Neural cell (in vitro differentiated cells): ENCODE results near the gene OVOL3.

ENCODE experiments used
- CTCF ChIP-seq: fragments of 450-650 bp; IDR thresholded peaks from 2 replicates; pipeline ENCODE4 v1.5.1; 2014; ENCODE audit warnings: antibody characterized with exemption, mild to moderate bottlenecking, moderate library complexity; ENCODE audit not compliant: poor library complexity, severe bottlenecking
- EZH2 ChIP-seq: fragments of 200-600, 300-800 bp; shearing (Covaris generic), sonication (generic); IDR thresholded peaks from 2 replicates; pipeline ENCODE4 v1.6.1; 2014; ENCODE audit warnings: antibody characterized with exemption, low read length, borderline replicate concordance, mild to moderate bottlenecking; ENCODE audit not compliant: insufficient read depth, poor library complexity, severe bottlenecking
- POLR2AphosphoS5 ChIP-seq: IDR thresholded peaks from 2 replicates; pipeline ENCODE4 v1.6.1; 2012
- RAD21 ChIP-seq: fragments of 450-650 bp; conservative IDR thresholded peaks from 2 replicates; pipeline ENCODE4 v1.6.1; 2014; ENCODE audit warnings: antibody characterized with exemption, mild to moderate bottlenecking, moderate library complexity
- SMC3 ChIP-seq: fragments of 450-650 bp; conservative IDR thresholded peaks from 2 replicates; pipeline ENCODE4 v1.6.1; 2014; ENCODE audit warnings: antibody characterized with exemption, mild to moderate bottlenecking, moderate library complexity; ENCODE audit not compliant: poor library complexity
- TF ChIP-seq, protein P1 (sequence below): IDR thresholded peaks from 2 replicates; pipeline ENCODE4 v1.6.1; 2012; ENCODE audit warnings: borderline replicate concordance

- TF ChIP-seq EZH2 (no peak), POLR2AphosphoS5 (no peak), CTCF (no peak), RAD21 (no peak), SMC3 (no peak)
- TF ChIP-seq, protein P1, sequence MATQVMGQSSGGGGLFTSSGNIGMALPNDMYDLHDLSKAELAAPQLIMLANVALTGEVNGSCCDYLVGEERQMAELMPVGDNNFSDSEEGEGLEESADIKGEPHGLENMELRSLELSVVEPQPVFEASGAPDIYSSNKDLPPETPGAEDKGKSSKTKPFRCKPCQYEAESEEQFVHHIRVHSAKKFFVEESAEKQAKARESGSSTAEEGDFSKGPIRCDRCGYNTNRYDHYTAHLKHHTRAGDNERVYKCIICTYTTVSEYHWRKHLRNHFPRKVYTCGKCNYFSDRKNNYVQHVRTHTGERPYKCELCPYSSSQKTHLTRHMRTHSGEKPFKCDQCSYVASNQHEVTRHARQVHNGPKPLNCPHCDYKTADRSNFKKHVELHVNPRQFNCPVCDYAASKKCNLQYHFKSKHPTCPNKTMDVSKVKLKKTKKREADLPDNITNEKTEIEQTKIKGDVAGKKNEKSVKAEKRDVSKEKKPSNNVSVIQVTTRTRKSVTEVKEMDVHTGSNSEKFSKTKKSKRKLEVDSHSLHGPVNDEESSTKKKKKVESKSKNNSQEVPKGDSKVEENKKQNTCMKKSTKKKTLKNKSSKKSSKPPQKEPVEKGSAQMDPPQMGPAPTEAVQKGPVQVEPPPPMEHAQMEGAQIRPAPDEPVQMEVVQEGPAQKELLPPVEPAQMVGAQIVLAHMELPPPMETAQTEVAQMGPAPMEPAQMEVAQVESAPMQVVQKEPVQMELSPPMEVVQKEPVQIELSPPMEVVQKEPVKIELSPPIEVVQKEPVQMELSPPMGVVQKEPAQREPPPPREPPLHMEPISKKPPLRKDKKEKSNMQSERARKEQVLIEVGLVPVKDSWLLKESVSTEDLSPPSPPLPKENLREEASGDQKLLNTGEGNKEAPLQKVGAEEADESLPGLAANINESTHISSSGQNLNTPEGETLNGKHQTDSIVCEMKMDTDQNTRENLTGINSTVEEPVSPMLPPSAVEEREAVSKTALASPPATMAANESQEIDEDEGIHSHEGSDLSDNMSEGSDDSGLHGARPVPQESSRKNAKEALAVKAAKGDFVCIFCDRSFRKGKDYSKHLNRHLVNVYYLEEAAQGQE = no peak
These were observed 29.0 kb upstream of the OVOL3 start for GRCh38 chr19:36081894-36082293.
